GM23248 (cell line): ENCODE results near the gene CPLX1. TPM values are rescaled to one million over a fixed set of nuclear protein-coding genes. Genes with fewer than 3 reads are reported as not detected.

Experiments
- DNase-seq: peaks from one replicate; pipeline ENCODE4 v3.0.0-alpha.2; 2015
- H2AFZ ChIP-seq: fragments of 200-600 bp; sonication (generic); 2 replicates; pipeline ENCODE4 v1.6.1; 2016; ENCODE audit warnings: antibody characterized with exemption
- H3F3A ChIP-seq: fragments of 200-600 bp; sonication (generic); 2 replicates; pipeline ENCODE4 v1.6.1; 2016; ENCODE audit warnings: mild to moderate bottlenecking, antibody characterized with exemption, mixed run types; ENCODE audit not compliant: insufficient read depth
- H3K27ac ChIP-seq: fragments of 200-600 bp; sonication (generic); 2 replicates; pipeline ENCODE4 v1.5.1; 2016; ENCODE audit warnings: mild to moderate bottlenecking
- H3K27me3 ChIP-seq: fragments of 200-600 bp; sonication (generic); replicated peaks from 2 replicates; pipeline ENCODE4 v1.6.1; 2016; ENCODE audit warnings: mild to moderate bottlenecking; ENCODE audit not compliant: insufficient read depth
- H3K36me3 ChIP-seq: fragments of 200-600 bp; sonication (generic); 2 replicates; pipeline ENCODE4 v1.6.1; 2016; ENCODE audit warnings: low read depth, mild to moderate bottlenecking
- H3K4me1 ChIP-seq: fragments of 200-600 bp; sonication (generic); 2 replicates; pipeline ENCODE4 v1.6.1; 2016; ENCODE audit warnings: mild to moderate bottlenecking; ENCODE audit not compliant: insufficient read depth
- H3K4me2 ChIP-seq: fragments of 200-600 bp; sonication (generic); one replicate; pipeline ENCODE4 v1.6.1; 2016; ENCODE audit warnings: mild to moderate bottlenecking; ENCODE audit not compliant: unreplicated experiment
- H3K4me3 ChIP-seq: fragments of 200-600 bp; sonication (generic); 2 replicates; pipeline ENCODE4 v1.5.1; 2016; ENCODE audit warnings: mild to moderate bottlenecking
- H3K79me2 ChIP-seq: fragments of 200-600 bp; sonication (generic); 2 replicates; pipeline ENCODE4 v1.6.1; 2016; ENCODE audit warnings: mild to moderate bottlenecking; ENCODE audit not compliant: insufficient read depth
- H3K9ac ChIP-seq: fragments of 200-600 bp; sonication (generic); 2 replicates; pipeline ENCODE4 v1.6.1; 2016; ENCODE audit warnings: mild to moderate bottlenecking
- H3K9me2 ChIP-seq: fragments of 200-600 bp; sonication (generic); 2 replicates; pipeline ENCODE4 v1.6.1; 2016; ENCODE audit warnings: mixed run types, mild to moderate bottlenecking, moderate library complexity; ENCODE audit not compliant: insufficient read depth
- H3K9me3 ChIP-seq: fragments of 200-600 bp; sonication (generic); one replicate; pipeline ENCODE4 v1.6.1; 2017; ENCODE audit warnings: low read depth
- H4K20me1 ChIP-seq: fragments of 200-600 bp; sonication (generic); 2 replicates; pipeline ENCODE4 v1.6.0; 2016; ENCODE audit not compliant: insufficient read depth
- EZH2 ChIP-seq: fragments of 200-600 bp; sonication (generic); IDR thresholded peaks from 2 replicates; pipeline ENCODE4 v1.6.1; 2018; ENCODE audit warnings: antibody characterized with exemption, mild to moderate bottlenecking; ENCODE audit not compliant: insufficient read depth, poor library complexity, severe bottlenecking
- EZH2phosphoT487 ChIP-seq: fragments of 200-600 bp; sonication (generic); IDR thresholded peaks from 2 replicates; pipeline ENCODE4 v1.6.1; 2018; ENCODE audit warnings: antibody characterized with exemption, moderate library complexity, mild to moderate bottlenecking, low read depth; ENCODE audit not compliant: insufficient read depth
- WGBS, 2 experiments: methylation state at CpG; one replicate each; pipeline ENCODE4 v1.1.6; 2015 to 2017; ENCODE audit warnings: low lambda C conversion rate in 2 of 2, low coverage in 1 of 2; ENCODE audit errors: missing lambda C conversion rate in 2 of 2; 5-methylcytosine and 5-hydroxymethylcytosine counted together
- in situ Hi-C: fragments of 300-500 bp; cut with MboI; formaldehyde crosslinking; loops from 2 replicates; pipeline ENCODE4 v1.15.0; 2020
- polyA plus RNA-seq: library from polyadenylated mRNA; unstranded; fragments of >200 nt; fragmentation: Nextera tagmentation; extraction: Ambion mirVana; gene quantifications from 2 replicates; pipeline ENCODE4 v1.2.1, GENCODE V29; 2016
- total RNA-seq: library from RNA; depleted of rRNA; stranded (reverse); fragments of >200 nt; shearing (Covaris generic); gene quantifications from 2 replicates; pipeline ENCODE4 v1.2.3, GENCODE V29; 2014

CPLX1 gene
- total and polyA plus RNA-seq, 2 experiments from 2014 or later: not detected

DNA sequence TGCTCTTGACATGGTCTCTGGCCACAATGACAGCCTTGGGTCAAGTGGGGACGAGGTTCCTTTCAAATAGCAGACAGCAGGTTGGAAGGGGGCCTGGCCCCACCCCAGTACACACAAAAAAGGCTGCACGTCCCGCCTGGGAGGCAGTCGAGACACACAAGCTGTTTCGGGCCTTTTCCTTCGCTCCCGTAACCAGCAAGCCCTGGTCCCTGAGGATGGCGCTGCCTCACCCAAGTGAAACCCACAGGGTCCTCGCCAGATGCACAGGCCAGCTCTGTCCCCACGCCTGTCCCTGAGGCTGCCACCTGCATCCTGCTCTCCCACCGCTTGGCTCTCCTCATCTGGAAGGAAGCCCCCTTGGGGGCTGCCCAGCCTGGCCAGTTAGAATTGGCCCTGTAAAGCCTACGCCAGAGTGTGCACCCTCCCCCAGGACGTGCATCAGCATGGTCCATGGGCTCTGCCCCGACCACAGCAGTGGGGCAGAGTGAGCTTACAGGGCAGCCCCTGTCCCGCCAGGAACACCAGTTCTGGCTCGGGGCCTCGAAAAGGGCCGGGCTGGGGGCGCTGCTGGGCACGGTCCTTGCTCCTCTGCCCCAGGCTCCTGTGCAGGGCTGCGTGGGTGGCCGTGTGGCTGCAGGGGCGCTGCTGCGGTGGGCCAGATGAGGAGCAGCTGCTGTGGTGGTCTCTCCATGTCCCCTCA lies 2.0 kb downstream of the CPLX1 start:
- Histone ChIP-seq H3K9me2 (no peaks in the 10 kb centered on the region), H2AFZ (no peak overlapping the region), H3K4me2 (no peak overlapping the region), H3K9ac (no peak overlapping the region), H3K79me2 (no peaks in the 10 kb centered on the region), H3K9me3 (no peaks in the 10 kb centered on the region), H3K4me1 (no peaks in the 10 kb centered on the region), H3K4me3 (no peak overlapping the region), H4K20me1 (no peaks in the 10 kb centered on the region), H3K27me3 (peaks cover 61% of the 10 kb centered on the region), H3K27ac (no peak overlapping the region), H3F3A (no peaks in the 10 kb centered on the region), H3K36me3 (no peaks in the 10 kb centered on the region)
- WGBS, 2 experiments: 31 to 33% methylated on average over 24 of the region's 24 CpGs
- in situ Hi-C loops: no loop called here
- no peak for DNase-seq
- TF ChIP-seq EZH2phosphoT487: no peak
- TF ChIP-seq EZH2: no peak

- H3K36me3 ChIP-seq: no peaks in the 10 kb centered on the region
- whole genome bisulfite sequencing, 2 experiments: 64 to 67% methylated on average over 18 to 21 of the region's 21 CpGs
- H3K9me3 ChIP-seq: no peaks in the 10 kb centered on the region
- H2AFZ ChIP-seq: no peak overlapping the region
- H3K79me2 ChIP-seq: no peaks in the 10 kb centered on the region
- H3F3A ChIP-seq: no peaks in the 10 kb centered on the region
- H3K9ac ChIP-seq: no peak overlapping the region
- no peaks in the 10 kb centered on the region for H3K9me2 ChIP-seq
- H3K4me3 ChIP-seq: no peak overlapping the region
- H4K20me1 ChIP-seq: no peaks in the 10 kb centered on the region
- H3K4me2 ChIP-seq: no peak overlapping the region
- no peaks in the 10 kb centered on the region for H3K4me1 ChIP-seq
- H3K27me3 ChIP-seq: peaks cover 55% of the 10 kb centered on the region
- no peak for DNase-seq
- no peak overlapping the region for H3K27ac ChIP-seq
- in situ Hi-C loops: no loop called here
- TF ChIP-seq EZH2phosphoT487 (no peak), EZH2 (no peak)
These were observed 2.7 kb downstream of the CPLX1 start for GRCh38 chr4:823176-823760.

DNA sequence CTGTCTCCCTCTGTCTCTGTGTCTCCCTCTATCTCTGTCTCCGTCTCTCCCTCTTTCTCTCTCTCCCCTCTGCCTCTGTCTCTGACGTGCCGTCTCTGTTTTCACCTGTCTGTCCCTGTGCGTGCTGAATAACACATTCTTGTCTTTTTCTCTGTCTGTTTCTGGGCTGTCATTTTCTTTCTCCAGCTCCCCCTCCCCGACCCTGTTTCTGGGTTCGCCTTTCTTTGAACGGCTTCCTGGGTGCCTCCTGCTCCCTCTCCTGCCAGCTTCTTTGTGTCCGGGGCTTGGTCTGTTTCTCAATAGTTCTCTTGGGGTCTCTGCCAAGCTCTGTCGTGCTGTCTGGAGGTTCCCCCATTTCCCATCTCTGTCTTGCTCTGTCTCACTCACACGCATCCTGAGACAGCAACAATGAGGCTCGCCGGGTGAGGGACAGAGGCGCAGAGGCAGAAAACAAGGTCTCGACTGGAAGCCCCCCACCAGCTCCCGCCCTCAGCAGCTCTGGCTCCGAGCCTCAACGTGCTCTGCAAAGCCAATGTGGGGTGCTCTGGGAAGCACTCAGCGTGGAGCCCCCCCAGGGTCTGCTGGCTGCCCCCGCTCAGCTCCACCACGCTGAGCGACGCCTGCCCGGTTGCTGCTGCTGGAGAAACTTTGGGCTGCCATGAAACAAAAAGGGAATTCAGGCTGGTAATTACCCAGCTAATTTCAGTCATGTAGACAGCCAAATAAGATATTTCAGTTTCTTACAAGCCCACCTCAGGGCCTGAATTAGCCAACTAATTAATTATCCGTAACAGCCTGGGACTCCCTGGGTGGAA lies 3.4 kb downstream of the CPLX1 start:
- H3K9me2 ChIP-seq: no peaks in the 10 kb centered on the region
- TF ChIP-seq EZH2phosphoT487 (no peak), EZH2 (no peak)
- H3K27ac ChIP-seq: no peak overlapping the region
- in situ Hi-C loops: no loop called here
- H2AFZ ChIP-seq: no peak overlapping the region
- no peak overlapping the region for H3K4me3 ChIP-seq
- no peak overlapping the region for H3K9ac ChIP-seq
- no peaks in the 10 kb centered on the region for H4K20me1 ChIP-seq
- H3K36me3 ChIP-seq: no peaks in the 10 kb centered on the region
- 21 to 27% methylated on average over 23 to 24 of the region's 24 CpGs for whole genome bisulfite sequencing, 2 experiments
- H3F3A ChIP-seq: no peaks in the 10 kb centered on the region
- H3K27me3 ChIP-seq: peaks cover 48% of the 10 kb centered on the region
- no peaks in the 10 kb centered on the region for H3K4me1 ChIP-seq
- DNase-seq: no peak
- H3K4me2 ChIP-seq: no peak overlapping the region
- no peaks in the 10 kb centered on the region for H3K79me2 ChIP-seq
- no peaks in the 10 kb centered on the region for H3K9me3 ChIP-seq

GRCh38 chr4:821631-822030 lies 4.3 kb downstream of the CPLX1 start:
- WGBS, 2 experiments: 58 to 61% methylated on average over 16 of the region's 16 CpGs
- Histone ChIP-seq H3K79me2 (no peaks in the 10 kb centered on the region), H3K9ac (no peak overlapping the region), H3K9me3 (no peaks in the 10 kb centered on the region), H4K20me1 (no peaks in the 10 kb centered on the region), H3K4me1 (no peaks in the 10 kb centered on the region), H3K4me3 (no peak overlapping the region), H3K27ac (no peak overlapping the region), H3K27me3 (peaks cover 45% of the 10 kb centered on the region), H3K9me2 (no peaks in the 10 kb centered on the region), H2AFZ (no peak overlapping the region), H3K4me2 (no peak overlapping the region), H3K36me3 (no peaks in the 10 kb centered on the region), H3F3A (no peaks in the 10 kb centered on the region)
- DNase-seq: no peak
- in situ Hi-C loops: no loop called here
- TF ChIP-seq EZH2 (no peak), EZH2phosphoT487 (no peak)
